ENCODE results near the gene ATP13A3. TPM values are rescaled to one million over a fixed set of nuclear protein-coding genes. Genes with fewer than 3 reads are reported as not detected.
A peak's percentile ranks its signal among the peaks of the same experiment; 100 is the strongest.

The ATP13A3 gene
- total and polyA plus RNA-seq, 2 donors (not counting 1 experiment from before 2014, with no cell fraction given), result 222 to 285 TPM

DNA sequence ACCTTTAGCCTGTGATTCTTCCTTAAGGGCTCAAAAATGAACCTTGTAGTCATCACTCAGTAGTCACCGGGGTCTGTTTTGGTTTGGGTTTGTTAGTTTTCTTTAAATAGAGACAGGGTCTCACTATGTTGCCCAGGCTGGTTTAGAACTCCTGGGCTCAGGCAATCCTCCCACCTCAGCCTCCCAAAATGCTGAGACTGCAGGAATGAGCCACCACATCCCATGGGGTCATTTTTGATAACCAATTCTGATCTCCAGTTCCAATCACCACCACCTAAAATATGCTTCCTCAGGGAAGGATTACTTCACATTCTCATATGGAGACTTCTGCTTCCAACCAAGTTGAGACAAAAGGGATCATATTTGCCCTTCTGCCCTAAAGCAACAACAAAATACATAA lies 22.1 kb downstream of the ATP13A3 start:
- Histone ChIP-seq H3K36me3 (ENCODE audit: control insufficient read depth, insufficient read depth, low read length) (no peaks in the 10 kb centered on the region), H3K79me2 (ENCODE audit: control insufficient read depth, insufficient read depth, low read length) (peaks cover 92% of the 10 kb centered on the region), H3K4me3 (replicated peaks in 1 of 4; ENCODE audit: control extremely low read depth in 1 of 4, insufficient read depth in 1 of 4, low read depth in 3 of 4, low read length in 4 of 4) (no peak overlapping the region), H3K27me3 (ENCODE audit: control insufficient read depth, insufficient read depth, low read length) (no peaks in the 10 kb centered on the region), H4K20me1 (ENCODE audit: control insufficient read depth, extremely low read depth, insufficient read depth, low read length) (no peaks in the 10 kb centered on the region), H3K9ac (ENCODE audit: insufficient read depth, low read length) (no peak overlapping the region), H2AFZ (ENCODE audit: low read length) (no peak overlapping the region), H3K9me3 (ENCODE audit: control insufficient read depth, insufficient read depth, low read depth, low read length) (no peaks in the 10 kb centered on the region), H3K27ac (ENCODE audit: insufficient read depth, low read length) (no peak overlapping the region), H3K4me2 (ENCODE audit: extremely low read depth, insufficient read depth, low read length) (no peak overlapping the region), H3K4me1 (ENCODE audit: control insufficient read depth, extremely low read depth, insufficient read depth, low read length) (no peaks in the 10 kb centered on the region)
- TF ChIP-seq, protein P1, sequence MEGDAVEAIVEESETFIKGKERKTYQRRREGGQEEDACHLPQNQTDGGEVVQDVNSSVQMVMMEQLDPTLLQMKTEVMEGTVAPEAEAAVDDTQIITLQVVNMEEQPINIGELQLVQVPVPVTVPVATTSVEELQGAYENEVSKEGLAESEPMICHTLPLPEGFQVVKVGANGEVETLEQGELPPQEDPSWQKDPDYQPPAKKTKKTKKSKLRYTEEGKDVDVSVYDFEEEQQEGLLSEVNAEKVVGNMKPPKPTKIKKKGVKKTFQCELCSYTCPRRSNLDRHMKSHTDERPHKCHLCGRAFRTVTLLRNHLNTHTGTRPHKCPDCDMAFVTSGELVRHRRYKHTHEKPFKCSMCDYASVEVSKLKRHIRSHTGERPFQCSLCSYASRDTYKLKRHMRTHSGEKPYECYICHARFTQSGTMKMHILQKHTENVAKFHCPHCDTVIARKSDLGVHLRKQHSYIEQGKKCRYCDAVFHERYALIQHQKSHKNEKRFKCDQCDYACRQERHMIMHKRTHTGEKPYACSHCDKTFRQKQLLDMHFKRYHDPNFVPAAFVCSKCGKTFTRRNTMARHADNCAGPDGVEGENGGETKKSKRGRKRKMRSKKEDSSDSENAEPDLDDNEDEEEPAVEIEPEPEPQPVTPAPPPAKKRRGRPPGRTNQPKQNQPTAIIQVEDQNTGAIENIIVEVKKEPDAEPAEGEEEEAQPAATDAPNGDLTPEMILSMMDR (conservative IDR thresholded peaks at IDR 0.05 in 1 of 2, IDR thresholded peaks at IDR 0.05 in 1 of 2; ENCODE audit: low read depth in 1 of 2, low read length in 2 of 2), result no peak
- no peak for TF ChIP-seq EZH2 (IDR thresholded peaks at IDR 0.05; ENCODE audit: low read length, missing control alignments)
- DNase-seq (ENCODE audit: low read depth in 2 of 2), result no peak

DNA sequence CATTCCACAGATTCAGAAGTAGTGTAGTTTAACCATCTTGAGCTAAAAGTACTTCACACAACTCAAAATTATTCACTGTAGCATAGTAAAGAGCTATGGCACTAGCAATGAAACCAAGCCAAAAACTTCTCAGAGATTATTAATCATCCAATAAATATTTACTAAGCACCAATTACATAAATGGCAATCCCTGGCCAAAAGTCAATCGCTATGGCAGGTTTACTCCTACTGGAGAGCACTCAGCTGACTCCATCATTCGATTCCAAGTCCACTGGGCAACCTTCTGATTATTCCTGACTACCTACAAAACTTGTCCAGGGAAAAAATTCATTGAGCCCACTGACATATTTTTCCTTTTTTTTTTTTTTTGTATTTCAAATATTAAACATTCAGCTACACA lies 23.9 kb downstream of the ATP13A3 start:
- H3K36me3 ChIP-seq (ENCODE audit: control insufficient read depth, insufficient read depth, low read length), result no peaks in the 10 kb centered on the region
- peak; percentile 37 to 58 for DNase-seq (ENCODE audit: low read depth in 2 of 2)

DNA sequence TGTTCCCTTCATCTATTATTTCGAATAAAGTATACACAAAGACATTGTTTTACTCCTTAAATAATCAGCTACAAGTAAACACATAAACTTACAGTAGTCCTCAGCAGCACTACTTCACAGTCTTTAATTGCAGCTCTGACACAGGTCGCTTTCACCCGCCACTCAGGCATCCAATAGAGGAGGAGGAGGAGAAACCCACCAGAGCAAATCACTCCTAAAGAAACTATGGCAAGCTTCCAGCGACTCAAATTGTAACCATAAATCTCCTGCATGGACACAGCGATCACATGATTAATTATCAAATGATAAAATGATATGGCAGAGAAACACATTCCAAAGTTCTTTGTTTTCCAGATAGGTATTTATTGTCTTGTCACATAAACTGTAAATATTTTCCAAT lies 26.2 kb downstream of the ATP13A3 start:
- Histone ChIP-seq H3K27me3 (ENCODE audit: control insufficient read depth, insufficient read depth, low read length) (no peaks in the 10 kb centered on the region), H3K27ac (ENCODE audit: insufficient read depth, low read length) (no peak overlapping the region), H3K79me2 (ENCODE audit: control insufficient read depth, insufficient read depth, low read length) (peaks cover 53% of the 10 kb centered on the region), H4K20me1 (ENCODE audit: control insufficient read depth, extremely low read depth, insufficient read depth, low read length) (no peaks in the 10 kb centered on the region), H3K36me3 (ENCODE audit: control insufficient read depth, insufficient read depth, low read length) (no peaks in the 10 kb centered on the region), H3K9me3 (ENCODE audit: control insufficient read depth, insufficient read depth, low read depth, low read length) (no peaks in the 10 kb centered on the region), H2AFZ (ENCODE audit: low read length) (no peak overlapping the region), H3K4me1 (ENCODE audit: control insufficient read depth, extremely low read depth, insufficient read depth, low read length) (no peaks in the 10 kb centered on the region), H3K9ac (ENCODE audit: insufficient read depth, low read length) (no peak overlapping the region), H3K4me2 (ENCODE audit: extremely low read depth, insufficient read depth, low read length) (no peak overlapping the region), H3K4me3 (replicated peaks in 1 of 4; ENCODE audit: control extremely low read depth in 1 of 4, insufficient read depth in 1 of 4, low read depth in 3 of 4, low read length in 4 of 4) (no peak overlapping the region)
- TF ChIP-seq, protein P1 (conservative IDR thresholded peaks at IDR 0.05 in 1 of 2, IDR thresholded peaks at IDR 0.05 in 1 of 2; ENCODE audit: low read depth in 1 of 2, low read length in 2 of 2), result no peak
- TF ChIP-seq EZH2 (IDR thresholded peaks at IDR 0.05; ENCODE audit: low read length, missing control alignments), result no peak
- no peak for DNase-seq (ENCODE audit: low read depth in 2 of 2)

More for the DNA sequence above, 23.9 kb downstream of the ATP13A3 start:
- no peak overlapping the region for H2AFZ ChIP-seq (ENCODE audit: low read length)
- no peak overlapping the region for H3K9ac ChIP-seq (ENCODE audit: insufficient read depth, low read length)
- no peaks in the 10 kb centered on the region for H4K20me1 ChIP-seq (ENCODE audit: control insufficient read depth, extremely low read depth, insufficient read depth, low read length)
- H3K4me3 ChIP-seq (replicated peaks in 1 of 4; ENCODE audit: control extremely low read depth in 1 of 4, insufficient read depth in 1 of 4, low read depth in 3 of 4, low read length in 4 of 4), result no peak overlapping the region
- no peak for TF ChIP-seq EZH2 (IDR thresholded peaks at IDR 0.05; ENCODE audit: low read length, missing control alignments)
- TF ChIP-seq, protein P1 (conservative IDR thresholded peaks at IDR 0.05 in 1 of 2, IDR thresholded peaks at IDR 0.05 in 1 of 2; ENCODE audit: low read depth in 1 of 2, low read length in 2 of 2), result no peak
- no peaks in the 10 kb centered on the region for H3K4me1 ChIP-seq (ENCODE audit: control insufficient read depth, extremely low read depth, insufficient read depth, low read length)
- no peak overlapping the region for H3K27ac ChIP-seq (ENCODE audit: insufficient read depth, low read length)
- H3K79me2 ChIP-seq (ENCODE audit: control insufficient read depth, insufficient read depth, low read length), result peaks cover 77% of the 10 kb centered on the region
- no peaks in the 10 kb centered on the region for H3K27me3 ChIP-seq (ENCODE audit: control insufficient read depth, insufficient read depth, low read length)
- H3K9me3 ChIP-seq (ENCODE audit: control insufficient read depth, insufficient read depth, low read depth, low read length), result no peaks in the 10 kb centered on the region
- no peak overlapping the region for H3K4me2 ChIP-seq (ENCODE audit: extremely low read depth, insufficient read depth, low read length)
